HEK293 (cell line): ENCODE measurements around the gene RASGRP1.

Experiments
- CTCF ChIA-PET: fragments of 350-600 bp; formaldehyde crosslinking; extraction: SDS; loops from one replicate; lab custom pipeline; 2021; ENCODE audit warnings: antibody characterized with exemption; lab: Yijun Ruan, JAX
- POLR2A ChIA-PET: fragments of 300-600 bp; formaldehyde crosslinking; extraction: SDS; loops from one replicate; lab custom pipeline; 2020; ENCODE audit warnings: antibody characterized with exemption, inconsistent platforms; lab: Yijun Ruan, JAX
- H3K27ac ChIP-seq: fragments of 200-500 bp; sonication (Bioruptor generic); 2 replicates; pipeline ENCODE4 v1.5.1; 2014; ENCODE audit warnings: low read depth, low read length, control low read depth, inconsistent platforms; ENCODE audit errors: extremely low read depth
- H3K36me3 ChIP-seq, 2 experiments: fragments of 200-500 bp in 1 of 2; sonication (Bioruptor generic) in 1 of 2; 1 replicate in 1 of 2; 2 replicates in 1 of 2; pipeline ENCODE4 v1.5.1; 2014 to 2017; ENCODE audit warnings: inconsistent platforms in 2 of 2, low read length in 2 of 2; ENCODE audit not compliant: control insufficient read depth in 2 of 2, insufficient read depth in 1 of 2
- H3K4me1 ChIP-seq: fragments of 200-500 bp; sonication (Bioruptor generic); 2 replicates; pipeline ENCODE4 v1.5.1; 2014; ENCODE audit warnings: mild to moderate bottlenecking, low read length, inconsistent platforms; ENCODE audit not compliant: control insufficient read depth, insufficient read depth
- H3K4me3 ChIP-seq: 2 replicates; pipeline ENCODE4 v1.5.1; 2011; ENCODE audit warnings: low read depth, mild to moderate bottlenecking, control low read depth, low read length, moderate library complexity
- H3K9me3 ChIP-seq: fragments of 200-500 bp; sonication (Bioruptor generic); 2 replicates; pipeline ENCODE4 v1.5.1; 2014; ENCODE audit warnings: low read depth, low read length, inconsistent platforms; ENCODE audit not compliant: control insufficient read depth, insufficient read depth
- IKZF3 ChIP-seq: fragments of 450-650 bp; IDR thresholded peaks from 2 replicates; pipeline ENCODE4 v1.5.0; 2018; ENCODE audit warnings: missing biosample characterization, mild to moderate bottlenecking, missing genetic modification characterization, moderate library complexity
- KLF16 ChIP-seq: fragments of 450-650 bp; formaldehyde crosslinking; IDR thresholded peaks from 2 replicates; pipeline ENCODE4 v1.5.1; 2017; ENCODE audit warnings: missing biosample characterization, missing genetic modification characterization
- OSR2 ChIP-seq: fragments of 450-650 bp; formaldehyde crosslinking; IDR thresholded peaks from 2 replicates; pipeline ENCODE4 v1.5.1; 2016; ENCODE audit warnings: missing biosample characterization, missing genetic modification characterization
- ZFP41 ChIP-seq: fragments of 450-650 bp; formaldehyde crosslinking; IDR thresholded peaks from 2 replicates; pipeline ENCODE4 v1.5.1; 2016; ENCODE audit warnings: missing biosample characterization, missing genetic modification characterization, borderline replicate concordance
- ZFP69B ChIP-seq: fragments of 450-650 bp; formaldehyde crosslinking; IDR thresholded peaks from 2 replicates; pipeline ENCODE4 v1.5.1; 2016; ENCODE audit warnings: missing biosample characterization, missing genetic modification characterization
- ZNF132 ChIP-seq: fragments of 450-650 bp; formaldehyde crosslinking; IDR thresholded peaks from 2 replicates; pipeline ENCODE4 v1.5.1; 2017; ENCODE audit warnings: missing biosample characterization, missing genetic modification characterization, borderline replicate concordance
- ZNF175 ChIP-seq: fragments of 450-650 bp; formaldehyde crosslinking; IDR thresholded peaks from 2 replicates; pipeline ENCODE4 v1.5.1; 2016; ENCODE audit warnings: missing biosample characterization, missing genetic modification characterization
- ZNF223 ChIP-seq: fragments of 450-650 bp; formaldehyde crosslinking; IDR thresholded peaks from 2 replicates; pipeline ENCODE4 v1.5.1; 2016; ENCODE audit warnings: missing biosample characterization, missing genetic modification characterization
- ZNF239 ChIP-seq: fragments of 450-650 bp; formaldehyde crosslinking; IDR thresholded peaks from 2 replicates; pipeline ENCODE4 v1.5.1; 2016; ENCODE audit warnings: missing biosample characterization, missing genetic modification characterization
- ZNF24 ChIP-seq: fragments of 450-650 bp; formaldehyde crosslinking; IDR thresholded peaks from 2 replicates; pipeline ENCODE4 v1.5.1; 2016; ENCODE audit warnings: missing biosample characterization, missing genetic modification characterization
- ZNF341 ChIP-seq: fragments of 450-650 bp; formaldehyde crosslinking; IDR thresholded peaks from 2 replicates; pipeline ENCODE4; 2016; ENCODE audit warnings: low read depth, missing biosample characterization, missing genetic modification characterization
- ZNF350 ChIP-seq: fragments of 450-650 bp; formaldehyde crosslinking; IDR thresholded peaks from 2 replicates; pipeline ENCODE4 v1.5.0; 2017; ENCODE audit warnings: missing biosample characterization, mild to moderate bottlenecking, missing genetic modification characterization
- ZNF391 ChIP-seq: fragments of 450-650 bp; formaldehyde crosslinking; IDR thresholded peaks from 2 replicates; pipeline ENCODE4 v1.5.1; 2016; ENCODE audit warnings: low read depth, missing biosample characterization, missing genetic modification characterization, borderline replicate concordance
- ZNF529 ChIP-seq: fragments of 450-650 bp; formaldehyde crosslinking; IDR thresholded peaks from 2 replicates; pipeline ENCODE4 v1.5.1; 2017; ENCODE audit warnings: missing genetic modification characterization, missing biosample characterization; ENCODE audit not compliant: insufficient replicate concordance
- ZNF561 ChIP-seq: fragments of 450-650 bp; IDR thresholded peaks from 2 replicates; pipeline ENCODE4 v1.5.1; 2018; ENCODE audit warnings: missing biosample characterization, missing genetic modification characterization, borderline replicate concordance
- ZNF596 ChIP-seq: fragments of 450-650 bp; IDR thresholded peaks from 2 replicates; pipeline ENCODE4 v1.5.0; 2018; ENCODE audit warnings: missing biosample characterization, mild to moderate bottlenecking, missing genetic modification characterization, moderate library complexity
- ZNF600 ChIP-seq: fragments of 450-650 bp; formaldehyde crosslinking; IDR thresholded peaks from 2 replicates; pipeline ENCODE4 v1.5.1; 2016; ENCODE audit warnings: missing biosample characterization, missing genetic modification characterization
- ZNF624 ChIP-seq: fragments of 450-650 bp; formaldehyde crosslinking; IDR thresholded peaks from 2 replicates; pipeline ENCODE4 v1.5.1; 2017; ENCODE audit warnings: missing biosample characterization, missing genetic modification characterization
- ZNF776 ChIP-seq: fragments of 450-650 bp; formaldehyde crosslinking; IDR thresholded peaks from 2 replicates; pipeline ENCODE4 v1.5.0; 2017; ENCODE audit warnings: missing biosample characterization, missing genetic modification characterization, borderline replicate concordance
- TF ChIP-seq, protein P1 (sequence below): fragments of 450-650 bp; formaldehyde crosslinking; IDR thresholded peaks from 2 replicates; pipeline ENCODE4 v1.5.1; 2016; ENCODE audit warnings: missing biosample characterization, missing genetic modification characterization
- TF ChIP-seq, protein P2 (sequence below): fragments of 450-650 bp; formaldehyde crosslinking; IDR thresholded peaks from 2 replicates; pipeline ENCODE4 v1.5.1; 2016; ENCODE audit warnings: missing biosample characterization, missing genetic modification characterization
- TF ChIP-seq, protein P3 (sequence below): fragments of 450-650 bp; IDR thresholded peaks from 2 replicates; pipeline ENCODE4 v1.5.1; 2018; ENCODE audit warnings: missing biosample characterization, missing genetic modification characterization

Gene RASGRP1

DNA sequence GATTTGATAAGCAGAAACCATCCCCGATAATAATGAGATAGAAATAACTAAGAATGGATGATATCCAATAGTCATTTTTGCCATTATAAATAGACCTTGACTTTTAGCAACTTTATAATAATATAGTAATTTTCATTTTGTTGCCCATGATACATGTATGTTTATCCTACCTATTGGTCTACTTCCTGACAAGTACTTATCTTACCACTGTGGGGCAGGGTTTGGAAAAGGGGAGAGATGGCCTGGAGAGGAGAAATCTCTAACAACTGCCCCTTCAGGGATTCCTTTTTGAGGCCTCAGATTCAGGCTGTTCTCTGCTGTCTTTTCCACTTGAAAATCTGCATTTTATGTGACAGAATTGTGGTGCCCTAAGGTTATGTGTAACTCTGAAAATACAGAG is 68.5 kb downstream of the RASGRP1 start:
- no peaks in the 10 kb centered on the region for H3K4me1 ChIP-seq
- peaks cover 0 to 9% of the 10 kb centered on the region in 2 experiments; a peak in 2 of 3 replicates for H3K36me3 ChIP-seq
- no peaks in the 10 kb centered on the region for H3K9me3 ChIP-seq
- H3K4me3 ChIP-seq: no peak overlapping the region
- ChIA-PET CTCF (no interaction called here), POLR2A (no interaction called here)
- TF ChIP-seq ZNF776 (tag by site-specific recombination) (no peak), ZNF350 (tag by site-specific recombination) (no peak), ZFP69B (tag by site-specific recombination) (no peak), ZNF239 (tag by site-specific recombination) (no peak), ZNF341 (tag by site-specific recombination) (no peak)
- no peak overlapping the region for H3K27ac ChIP-seq

DNA sequence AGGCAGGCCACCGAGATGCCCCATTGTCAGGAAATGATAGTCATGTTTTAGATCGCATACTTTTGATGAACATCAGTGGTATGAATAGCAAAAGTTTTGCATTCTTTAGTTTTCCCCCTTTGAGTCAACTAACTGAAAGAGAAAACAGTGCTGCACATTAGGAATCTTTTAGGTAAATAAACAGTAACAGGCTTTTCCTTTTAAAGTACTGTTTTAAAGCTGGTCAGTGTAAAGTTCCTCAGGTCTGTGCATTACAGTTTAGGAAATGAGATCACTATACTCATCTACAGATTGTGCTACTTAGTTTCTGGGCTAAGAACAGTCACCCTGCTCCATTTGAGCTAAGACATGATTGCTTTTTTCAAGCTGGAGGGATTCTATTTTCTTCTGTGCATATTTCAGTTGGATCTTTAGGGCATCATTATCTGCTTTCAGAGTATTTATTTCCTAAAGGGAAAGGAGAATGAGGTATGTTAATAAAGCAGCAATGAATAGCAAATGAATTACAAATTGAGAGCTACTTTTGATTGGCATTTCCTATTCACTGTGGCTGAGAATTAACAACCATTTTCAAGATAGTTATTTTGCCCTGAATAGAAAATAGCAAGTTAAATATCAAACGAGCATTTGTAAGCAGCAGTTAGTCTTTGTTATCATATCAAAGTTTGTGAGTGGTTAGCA is 74.2 kb downstream of the RASGRP1 start:
- H3K27ac ChIP-seq: no peak overlapping the region
- H3K36me3 ChIP-seq: peaks cover 0 to 8% of the 10 kb centered on the region in 2 experiments; a peak in 2 of 3 replicates
- ChIA-PET POLR2A (no interaction called here), CTCF (interaction anchor here (0.7 to 1.3 kb wide), 2 partner anchors 50 to 157 kb away, joined by 3 read pairs; no protein-coding TSS in a partner anchor)
- H3K9me3 ChIP-seq: no peaks in the 10 kb centered on the region
- TF ChIP-seq ZFP41 (tag by site-specific recombination) (no peak), IKZF3 (no peak), ZNF561 (tag by site-specific recombination) (no peak), ZNF776 (tag by site-specific recombination) (no peak)
- H3K4me3 ChIP-seq: no peak overlapping the region
- no peaks in the 10 kb centered on the region for H3K4me1 ChIP-seq

DNA sequence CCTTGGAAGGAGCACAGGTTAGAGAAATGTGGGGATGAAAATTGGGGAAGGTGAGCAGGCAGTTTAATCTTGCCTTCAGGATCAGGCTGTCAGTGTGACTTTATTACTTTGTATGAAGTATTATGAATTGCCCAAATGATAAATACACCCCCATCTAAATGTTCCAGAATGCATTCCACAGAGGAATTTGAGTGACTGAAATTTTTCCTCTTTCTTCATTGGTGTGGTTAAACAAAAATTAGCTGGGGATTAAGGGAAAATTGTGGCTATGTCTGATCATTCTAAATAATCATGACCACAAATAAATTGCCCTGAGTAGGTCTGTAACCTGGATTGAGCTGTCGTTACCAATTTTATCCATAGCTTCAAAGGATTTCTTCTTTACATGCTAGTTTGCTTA is 77.2 kb downstream of the RASGRP1 start:
- ChIA-PET CTCF (no interaction called here), POLR2A (no interaction called here)

More for the DNA sequence above, 77.2 kb downstream of the RASGRP1 start:
- Histone ChIP-seq H3K4me1 (no peaks in the 10 kb centered on the region), H3K27ac (no peak overlapping the region), H3K9me3 (no peaks in the 10 kb centered on the region), H3K4me3 (no peak overlapping the region), H3K36me3 (peaks cover 0 to 9% of the 10 kb centered on the region in 2 experiments; a peak in 1 of 3 replicates)
- TF ChIP-seq ZNF175 (tag by site-specific recombination) (no peak), ZNF132 (tag by site-specific recombination) (no peak), KLF16 (tag by site-specific recombination) (no peak), OSR2 (tag by site-specific recombination) (no peak), ZNF596 (tag by site-specific recombination) (no peak), ZNF391 (tag by site-specific recombination) (no peak), ZNF529 (no peak), ZNF223 (tag by site-specific recombination) (no peak), ZNF624 (tag by site-specific recombination) (no peak), ZNF24 (tag by site-specific recombination) (no peak), ZNF600 (tag by site-specific recombination) (no peak)
- TF ChIP-seq, protein P1, sequence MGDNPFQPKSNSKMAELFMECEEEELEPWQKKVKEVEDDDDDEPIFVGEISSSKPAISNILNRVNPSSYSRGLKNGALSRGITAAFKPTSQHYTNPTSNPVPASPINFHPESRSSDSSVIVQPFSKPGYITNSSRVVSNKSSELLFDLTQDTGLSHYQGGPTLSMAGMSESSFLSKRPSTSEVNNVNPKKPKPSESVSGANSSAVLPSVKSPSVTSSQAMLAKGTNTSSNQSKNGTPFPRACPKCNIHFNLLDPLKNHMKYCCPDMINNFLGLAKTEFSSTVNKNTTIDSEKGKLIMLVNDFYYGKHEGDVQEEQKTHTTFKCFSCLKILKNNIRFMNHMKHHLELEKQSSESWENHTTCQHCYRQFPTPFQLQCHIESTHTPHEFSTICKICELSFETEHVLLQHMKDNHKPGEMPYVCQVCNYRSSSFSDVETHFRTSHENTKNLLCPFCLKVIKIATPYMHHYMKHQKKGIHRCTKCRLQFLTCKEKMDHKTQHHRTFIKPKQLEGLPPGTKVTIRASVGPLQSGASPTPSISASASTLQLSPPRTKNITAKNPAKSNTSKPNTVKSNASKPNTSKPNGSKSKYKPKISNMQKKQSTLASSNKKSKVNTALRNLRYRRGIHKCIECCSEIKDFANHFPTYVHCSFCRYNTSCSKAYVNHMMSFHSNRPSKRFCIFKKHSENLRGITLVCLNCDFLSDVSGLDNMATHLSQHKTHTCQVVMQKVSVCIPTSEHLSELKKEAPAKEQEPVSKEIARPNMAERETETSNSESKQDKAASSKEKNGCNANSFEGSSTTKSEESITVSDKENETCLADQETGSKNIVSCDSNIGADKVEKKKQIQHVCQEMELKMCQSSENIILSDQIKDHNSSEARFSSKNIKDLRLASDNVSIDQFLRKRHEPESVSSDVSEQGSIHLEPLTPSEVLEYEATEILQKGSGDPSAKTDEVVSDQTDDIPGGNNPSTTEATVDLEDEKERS (tag by site-specific recombination): no peak
- TF ChIP-seq, protein P2, sequence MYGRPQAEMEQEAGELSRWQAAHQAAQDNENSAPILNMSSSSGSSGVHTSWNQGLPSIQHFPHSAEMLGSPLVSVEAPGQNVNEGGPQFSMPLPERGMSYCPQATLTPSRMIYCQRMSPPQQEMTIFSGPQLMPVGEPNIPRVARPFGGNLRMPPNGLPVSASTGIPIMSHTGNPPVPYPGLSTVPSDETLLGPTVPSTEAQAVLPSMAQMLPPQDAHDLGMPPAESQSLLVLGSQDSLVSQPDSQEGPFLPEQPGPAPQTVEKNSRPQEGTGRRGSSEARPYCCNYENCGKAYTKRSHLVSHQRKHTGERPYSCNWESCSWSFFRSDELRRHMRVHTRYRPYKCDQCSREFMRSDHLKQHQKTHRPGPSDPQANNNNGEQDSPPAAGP: no peak
- TF ChIP-seq, protein P3, sequence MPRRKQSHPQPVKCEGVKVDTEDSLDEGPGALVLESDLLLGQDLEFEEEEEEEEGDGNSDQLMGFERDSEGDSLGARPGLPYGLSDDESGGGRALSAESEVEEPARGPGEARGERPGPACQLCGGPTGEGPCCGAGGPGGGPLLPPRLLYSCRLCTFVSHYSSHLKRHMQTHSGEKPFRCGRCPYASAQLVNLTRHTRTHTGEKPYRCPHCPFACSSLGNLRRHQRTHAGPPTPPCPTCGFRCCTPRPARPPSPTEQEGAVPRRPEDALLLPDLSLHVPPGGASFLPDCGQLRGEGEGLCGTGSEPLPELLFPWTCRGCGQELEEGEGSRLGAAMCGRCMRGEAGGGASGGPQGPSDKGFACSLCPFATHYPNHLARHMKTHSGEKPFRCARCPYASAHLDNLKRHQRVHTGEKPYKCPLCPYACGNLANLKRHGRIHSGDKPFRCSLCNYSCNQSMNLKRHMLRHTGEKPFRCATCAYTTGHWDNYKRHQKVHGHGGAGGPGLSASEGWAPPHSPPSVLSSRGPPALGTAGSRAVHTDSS (tag by site-specific recombination): no peak
